ENCODE measurements around the gene MICB. TPM values are rescaled to one million over a fixed set of nuclear protein-coding genes. Genes with fewer than 3 reads are reported as not detected.

MICB gene
- total RNA-seq, 1 donor from 2014 or later = 3.7 TPM

DNA sequence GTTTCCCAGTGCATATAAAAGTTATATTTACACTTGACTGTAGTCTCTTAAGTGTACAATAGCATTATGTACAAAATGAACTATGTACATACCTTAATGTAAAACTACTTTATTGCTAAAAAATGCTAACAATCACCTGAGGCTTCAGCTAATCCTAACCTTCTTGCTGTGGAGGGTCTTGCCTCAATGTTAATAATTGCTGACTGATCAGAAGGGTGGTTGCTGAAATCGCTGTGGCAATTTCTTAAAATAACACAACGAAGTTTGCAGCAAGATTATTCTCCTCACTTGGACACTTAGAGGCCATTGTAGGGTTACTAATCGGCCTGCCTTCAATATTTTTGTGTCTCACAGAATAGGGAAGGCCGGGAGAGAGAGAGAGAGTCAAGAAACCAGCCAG, 24.7 kb upstream of the MICB start:
- no peaks in the 10 kb centered on the region for H3K27me3 ChIP-seq (ENCODE audit: control insufficient read depth, insufficient read depth, low read length)
- FAIRE-seq (no peak), DNase-seq (ENCODE audit: low read depth) (no peak)
- no peak overlapping the region for H3K4me3 ChIP-seq (ENCODE audit: low read depth, low read length)
- H3K36me3 ChIP-seq (ENCODE audit: control insufficient read depth, insufficient read depth, low read length) = no peaks in the 10 kb centered on the region
- TF ChIP-seq, protein P1, sequence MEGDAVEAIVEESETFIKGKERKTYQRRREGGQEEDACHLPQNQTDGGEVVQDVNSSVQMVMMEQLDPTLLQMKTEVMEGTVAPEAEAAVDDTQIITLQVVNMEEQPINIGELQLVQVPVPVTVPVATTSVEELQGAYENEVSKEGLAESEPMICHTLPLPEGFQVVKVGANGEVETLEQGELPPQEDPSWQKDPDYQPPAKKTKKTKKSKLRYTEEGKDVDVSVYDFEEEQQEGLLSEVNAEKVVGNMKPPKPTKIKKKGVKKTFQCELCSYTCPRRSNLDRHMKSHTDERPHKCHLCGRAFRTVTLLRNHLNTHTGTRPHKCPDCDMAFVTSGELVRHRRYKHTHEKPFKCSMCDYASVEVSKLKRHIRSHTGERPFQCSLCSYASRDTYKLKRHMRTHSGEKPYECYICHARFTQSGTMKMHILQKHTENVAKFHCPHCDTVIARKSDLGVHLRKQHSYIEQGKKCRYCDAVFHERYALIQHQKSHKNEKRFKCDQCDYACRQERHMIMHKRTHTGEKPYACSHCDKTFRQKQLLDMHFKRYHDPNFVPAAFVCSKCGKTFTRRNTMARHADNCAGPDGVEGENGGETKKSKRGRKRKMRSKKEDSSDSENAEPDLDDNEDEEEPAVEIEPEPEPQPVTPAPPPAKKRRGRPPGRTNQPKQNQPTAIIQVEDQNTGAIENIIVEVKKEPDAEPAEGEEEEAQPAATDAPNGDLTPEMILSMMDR (IDR thresholded peaks at IDR 0.05; ENCODE audit: insufficient read depth, low read length, severe bottlenecking) = no peak

DNA sequence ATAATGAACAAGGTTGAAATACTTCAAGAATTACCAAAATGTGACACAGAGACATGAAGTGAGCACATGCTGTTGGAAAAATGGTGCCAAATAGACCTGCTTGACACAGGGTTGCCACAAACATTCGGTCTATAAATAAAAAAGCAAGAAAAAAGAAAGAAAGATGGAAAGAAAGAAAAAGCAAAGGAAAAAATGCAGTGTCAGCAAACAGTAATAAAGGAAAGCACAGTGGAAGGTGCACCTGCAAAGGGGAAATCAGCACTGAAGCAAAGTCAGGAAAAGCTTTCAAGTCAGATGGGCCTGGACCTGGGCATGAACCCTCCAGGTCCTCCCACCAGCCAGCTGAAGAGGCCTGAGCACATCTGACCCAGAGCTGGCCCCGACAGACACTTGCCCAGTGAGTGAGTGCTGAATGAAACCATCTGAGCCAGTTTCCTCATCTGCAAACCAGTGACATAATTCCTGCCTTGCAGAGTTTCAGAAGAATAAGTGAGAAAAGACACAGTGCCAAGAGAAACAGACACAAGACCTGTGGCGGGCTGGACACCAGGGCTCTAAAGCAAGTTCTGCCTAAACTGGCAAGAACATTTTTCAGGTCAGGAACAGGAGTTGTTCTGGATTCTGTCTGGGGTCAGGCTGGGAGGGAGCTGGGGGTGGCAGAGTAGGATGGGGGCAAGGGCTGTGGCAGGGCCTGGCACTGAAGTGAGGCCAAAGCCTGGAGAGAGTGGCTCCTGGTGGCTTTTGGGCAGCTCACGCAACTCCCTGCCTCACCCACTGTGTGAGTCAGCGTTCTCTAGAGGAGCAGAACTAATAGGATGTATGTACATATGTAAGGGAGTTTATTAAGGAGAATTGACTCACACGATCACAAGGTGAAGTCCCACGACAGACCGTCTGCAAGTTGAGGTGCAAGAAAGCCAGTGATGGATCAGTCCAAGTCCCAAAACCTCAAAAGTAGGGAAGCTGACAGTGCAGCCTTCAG, 23.9 kb upstream of the MICB start:
- Histone ChIP-seq H3K27me3 (ENCODE audit: control insufficient read depth, insufficient read depth, low read length) (no peaks in the 10 kb centered on the region), H3K4me3 (ENCODE audit: low read depth, low read length) (no peak overlapping the region), H3K36me3 (ENCODE audit: control insufficient read depth, insufficient read depth, low read length) (no peaks in the 10 kb centered on the region)
- FAIRE-seq (no peak), DNase-seq (ENCODE audit: low read depth) (peak; percentile 87)
- TF ChIP-seq, protein P1 (IDR thresholded peaks at IDR 0.05; ENCODE audit: insufficient read depth, low read length, severe bottlenecking) = no peak

DNA sequence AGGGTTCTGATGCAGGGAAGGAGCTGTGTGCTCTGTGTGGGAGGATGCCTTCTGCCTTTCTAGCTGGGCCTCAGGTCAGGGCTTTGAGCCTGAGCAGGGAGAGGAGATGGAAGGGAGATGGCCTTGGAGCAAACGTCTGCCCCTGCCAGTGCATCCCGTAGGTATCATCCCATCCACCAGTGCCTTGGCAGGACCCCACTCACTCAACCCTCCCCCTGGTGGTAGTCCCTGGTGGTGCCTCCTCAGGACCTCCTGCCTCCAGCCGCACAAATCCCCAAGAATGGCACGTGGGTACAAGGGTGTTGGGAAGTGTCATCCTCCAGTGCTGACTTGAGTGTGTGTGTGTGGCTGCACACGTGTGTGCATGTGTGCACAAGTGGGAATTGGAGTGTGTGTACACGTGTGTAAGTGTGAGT, 23.1 kb upstream of the MICB start:
- TF ChIP-seq, protein P1 (IDR thresholded peaks at IDR 0.05; ENCODE audit: insufficient read depth, low read length, severe bottlenecking) = peak; percentile 7
- FAIRE-seq (no peak), DNase-seq (ENCODE audit: low read depth) (no peak)
- Histone ChIP-seq H3K36me3 (ENCODE audit: control insufficient read depth, insufficient read depth, low read length) (no peaks in the 10 kb centered on the region), H3K4me3 (ENCODE audit: low read depth, low read length) (no peak overlapping the region), H3K27me3 (ENCODE audit: control insufficient read depth, insufficient read depth, low read length) (no peaks in the 10 kb centered on the region)

DNA sequence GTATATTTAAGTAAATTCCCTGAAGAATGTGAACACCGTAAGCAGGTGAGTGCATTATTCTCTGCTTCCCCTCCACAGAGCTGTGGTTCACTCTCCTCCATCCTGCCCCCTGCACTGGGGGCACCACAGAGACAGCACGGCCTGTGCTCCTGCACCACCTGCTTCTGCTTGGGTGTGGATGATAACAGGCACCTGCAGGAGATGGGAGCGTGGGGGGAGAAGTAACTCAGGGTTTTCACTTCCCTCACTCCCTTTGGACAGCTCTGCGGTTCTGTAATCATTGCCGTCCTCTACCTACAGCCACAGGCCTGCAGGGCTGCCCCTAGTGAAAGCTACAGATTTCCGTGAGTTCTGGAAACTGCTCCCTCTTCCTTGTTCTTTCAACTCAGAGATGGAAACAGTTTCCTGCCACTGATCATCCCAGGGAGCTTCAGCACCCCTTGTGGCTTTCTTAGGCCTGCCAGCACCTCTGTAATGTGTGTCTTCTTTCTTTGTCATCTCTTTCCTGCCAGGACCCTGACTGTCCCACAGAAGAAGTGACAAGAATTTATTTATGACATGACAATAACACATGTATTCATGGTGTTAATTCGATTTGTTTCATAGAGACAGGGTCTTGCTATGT, 21.3 kb upstream of the MICB start:
- DNase-seq (ENCODE audit: low read depth) (no peak), FAIRE-seq (no peak)
- Histone ChIP-seq H3K4me3 (ENCODE audit: low read depth, low read length) (no peak overlapping the region), H3K36me3 (ENCODE audit: control insufficient read depth, insufficient read depth, low read length) (no peaks in the 10 kb centered on the region), H3K27me3 (ENCODE audit: control insufficient read depth, insufficient read depth, low read length) (no peaks in the 10 kb centered on the region)
- TF ChIP-seq, protein P1 (IDR thresholded peaks at IDR 0.05; ENCODE audit: insufficient read depth, low read length, severe bottlenecking) = no peak

DNA sequence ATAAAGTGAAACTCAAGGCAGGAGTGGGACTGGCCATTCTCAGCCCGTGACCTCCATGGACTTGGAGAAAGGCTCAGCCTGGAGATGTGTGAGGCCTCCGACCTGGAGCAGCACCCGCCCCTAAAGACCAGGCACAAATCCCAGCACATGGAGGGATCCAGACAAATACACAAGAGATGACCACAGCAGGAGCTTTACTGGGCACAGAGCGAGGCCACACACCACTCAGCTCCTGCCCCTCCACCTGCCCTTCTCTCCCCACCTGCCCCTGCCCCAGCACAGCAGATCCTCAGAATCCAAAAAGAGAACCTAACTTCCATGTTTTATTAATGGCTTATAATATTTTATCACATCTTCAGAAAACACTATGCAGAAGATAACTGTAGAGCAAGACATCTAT, 20.4 kb upstream of the MICB start:
- TF ChIP-seq, protein P1 (IDR thresholded peaks at IDR 0.05; ENCODE audit: insufficient read depth, low read length, severe bottlenecking) = no peak
- Histone ChIP-seq H3K27me3 (ENCODE audit: control insufficient read depth, insufficient read depth, low read length) (no peaks in the 10 kb centered on the region), H3K36me3 (ENCODE audit: control insufficient read depth, insufficient read depth, low read length) (no peaks in the 10 kb centered on the region), H3K4me3 (ENCODE audit: low read depth, low read length) (no peak overlapping the region)
- FAIRE-seq (no peak), DNase-seq (ENCODE audit: low read depth) (no peak)

Data from bronchial epithelial cell (primary cell).